Measurements from ENCODE around the gene KCNK6.
"Not testable (repeated sequence)": the region's sequence is repeated elsewhere in the genome, so short reads cannot be mapped to it uniquely, and the experiment has no call there.

The KCNK6 gene

GRCh38 chr19:38362946-38363688 lies 43.5 kb downstream of the KCNK6 start:
- not testable (repeated sequence) for DNase-seq

DNA sequence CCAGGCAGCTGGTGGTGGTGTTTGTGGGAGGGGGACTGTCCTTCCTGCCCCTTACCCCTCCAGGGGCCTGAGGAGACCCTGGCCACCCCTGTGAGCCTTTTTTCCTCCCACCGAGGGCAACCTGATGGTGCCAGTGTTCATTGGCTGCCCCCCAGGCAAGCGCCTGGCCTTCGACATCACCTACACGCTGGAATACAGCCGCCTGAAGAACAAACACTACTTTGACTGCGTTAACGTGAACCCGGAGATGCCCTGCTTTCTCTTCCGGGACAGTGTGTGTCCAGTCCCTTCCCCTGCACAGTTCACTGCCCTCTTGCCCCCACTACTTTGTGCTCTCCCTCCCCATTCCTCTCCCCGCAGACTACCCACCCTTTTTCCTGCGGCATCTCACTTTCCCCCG lies 47.4 kb downstream of the KCNK6 start:
- DNase-seq: no peak

DNA sequence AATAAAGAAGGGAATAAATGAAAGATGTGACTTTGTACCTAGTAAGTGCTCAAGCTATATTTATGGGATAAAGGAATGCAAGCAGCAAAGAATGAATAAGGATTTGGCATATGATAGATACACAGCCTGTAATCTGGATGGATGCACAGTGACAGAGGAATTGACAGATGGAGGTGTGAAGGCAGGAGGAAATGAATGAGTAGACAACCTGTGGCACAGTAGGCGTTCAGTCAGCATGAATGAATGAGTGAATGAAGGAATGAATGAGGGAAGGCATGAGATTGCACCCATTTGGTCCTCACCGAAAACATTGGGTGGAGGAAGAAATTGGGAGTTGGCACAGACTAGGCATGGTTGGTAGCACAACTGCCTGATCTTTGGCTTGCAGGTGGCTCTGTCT lies 49.9 kb downstream of the KCNK6 start:
- no peak for DNase-seq

GRCh38 chr19:38370299-38370698 lies 50.7 kb downstream of the KCNK6 start:
- peak; percentile 70 for DNase-seq

DNA sequence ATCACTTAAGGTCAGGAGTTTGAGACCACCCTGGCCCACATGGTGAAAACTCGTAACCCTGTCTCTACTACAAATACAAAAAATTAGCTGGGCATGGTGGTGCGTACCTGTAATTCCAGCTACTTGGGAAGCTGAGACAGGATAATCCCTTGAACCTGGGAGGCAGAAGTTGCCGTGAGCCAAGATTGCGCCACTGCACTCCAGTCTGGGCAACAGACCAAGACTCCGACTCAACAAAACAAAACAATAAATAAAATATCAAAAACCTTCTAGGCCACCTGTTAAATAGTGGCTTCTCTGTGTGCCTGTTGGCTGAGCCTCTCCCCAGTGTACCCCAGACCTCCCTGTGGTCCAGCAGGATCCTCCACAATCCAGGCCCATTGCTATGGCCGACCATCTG lies 51.4 kb downstream of the KCNK6 start:
- DNase-seq: no peak

DNA sequence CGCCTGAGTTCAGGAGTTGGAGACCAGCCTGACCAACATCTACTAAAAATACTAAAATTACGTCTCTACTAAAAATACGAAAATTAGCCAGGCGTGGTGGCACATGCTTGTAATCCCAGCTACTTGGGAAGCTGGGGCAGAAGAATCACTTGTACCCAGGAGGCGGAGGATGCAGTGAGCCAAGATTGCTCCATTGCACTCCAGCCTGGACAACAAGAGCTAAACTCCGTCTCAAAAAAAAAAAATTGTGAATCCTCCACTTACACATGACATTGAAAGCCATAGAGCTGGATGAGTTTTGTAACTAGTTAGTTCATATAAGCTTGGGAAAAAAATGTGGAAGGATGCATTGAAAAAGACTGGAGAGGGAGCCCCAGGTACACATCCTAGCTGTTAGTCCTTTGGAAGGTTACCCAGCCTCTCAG lies 54.3 kb downstream of the KCNK6 start:
- DNase-seq: no peak

DNA sequence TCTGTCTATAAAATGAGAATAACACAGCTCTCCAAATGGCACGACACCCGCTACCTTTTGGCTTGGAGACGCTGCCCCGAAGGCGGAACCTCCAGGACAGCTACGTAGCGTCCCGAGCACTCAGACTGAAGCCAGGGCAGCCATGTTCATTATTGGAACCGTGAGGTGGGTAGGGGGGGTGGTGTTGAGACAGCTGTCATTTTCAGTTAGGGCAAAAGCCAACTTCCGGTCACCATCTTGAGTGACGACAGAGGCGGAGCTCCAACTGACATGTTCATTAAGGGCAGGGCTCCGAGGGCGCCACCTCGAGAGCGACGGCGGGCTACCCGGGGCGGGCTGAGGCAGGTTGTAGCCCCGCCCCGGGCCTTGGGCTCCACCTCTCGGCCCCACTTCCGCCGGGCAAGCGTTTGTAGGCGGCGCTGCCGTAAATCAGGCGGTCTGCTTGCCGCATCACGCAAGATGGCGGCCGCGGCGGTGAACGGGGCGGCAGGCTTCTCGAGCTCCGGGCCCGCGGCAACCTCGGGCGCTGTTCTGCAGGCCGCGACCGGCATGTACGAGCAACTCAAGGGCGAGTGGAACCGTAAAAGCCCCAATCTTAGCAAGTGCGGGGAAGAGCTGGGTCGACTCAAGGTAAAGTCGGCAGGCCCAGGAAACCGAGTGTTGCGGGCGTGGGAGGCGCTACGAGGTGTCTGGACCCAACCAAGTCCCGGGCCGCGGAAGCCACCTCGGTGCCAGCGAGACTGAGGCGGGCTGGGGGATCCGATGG lies 54.9 kb downstream of the KCNK6 start, which contains the start of gene PSMD8:
Gene PSMD8, plus strand, starts transcription at position 240 of the 766 bp plus-strand sequence. Its CDS starts 31 bp downstream, at position 271.
- DNase-seq: peak; percentile 99

GRCh38 chr19:38375098-38375493 lies 55.5 kb downstream of the KCNK6 start:
- DNase-seq: no peak

- no peak for DNase-seq
Observed at GRCh38 chr19:38375748-38376147, 56.1 kb downstream of the KCNK6 start.

GRCh38 chr19:38376576-38376975 lies 56.9 kb downstream of the KCNK6 start:
- DNase-seq: no peak

DNA sequence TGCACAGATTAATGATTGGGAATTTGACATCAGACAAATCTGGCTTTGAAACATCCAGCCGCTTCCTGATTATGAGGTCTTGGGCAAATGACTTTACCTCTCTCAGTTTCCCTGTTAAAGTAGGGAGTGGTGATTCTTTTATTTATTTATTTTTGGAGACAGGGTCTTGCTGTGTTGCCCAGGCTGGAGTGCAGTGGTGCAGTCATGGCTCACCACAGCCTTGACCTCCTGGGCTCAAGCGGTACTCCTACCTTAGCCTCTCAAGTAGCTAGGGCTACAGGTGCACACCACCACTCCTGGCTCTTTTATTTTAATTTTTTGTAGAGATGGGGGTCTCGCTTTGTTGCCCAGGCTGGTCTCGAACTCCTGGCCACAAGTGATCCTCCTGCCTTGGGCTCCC lies 57.4 kb downstream of the KCNK6 start:
- no peak for DNase-seq

DNA sequence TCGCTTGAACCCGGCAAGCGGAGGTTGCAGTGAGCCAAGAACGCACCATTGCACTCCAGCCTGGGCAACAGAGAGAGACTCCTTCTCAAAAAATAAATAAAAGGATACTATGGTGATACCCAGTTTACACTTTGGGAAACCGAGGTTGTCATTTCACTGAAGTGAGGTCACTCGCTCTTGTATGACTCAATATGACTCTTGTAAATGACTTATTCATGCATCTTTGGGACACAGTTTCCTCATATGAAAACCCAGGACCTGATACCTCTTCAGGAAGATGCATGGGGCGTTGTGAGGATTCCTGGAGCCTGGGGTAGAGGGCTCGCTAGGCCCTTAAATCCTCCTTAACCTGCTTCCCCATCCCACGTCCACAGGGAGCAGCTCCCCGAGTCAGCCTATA lies 59.2 kb downstream of the KCNK6 start:
- no peak for DNase-seq

DNA sequence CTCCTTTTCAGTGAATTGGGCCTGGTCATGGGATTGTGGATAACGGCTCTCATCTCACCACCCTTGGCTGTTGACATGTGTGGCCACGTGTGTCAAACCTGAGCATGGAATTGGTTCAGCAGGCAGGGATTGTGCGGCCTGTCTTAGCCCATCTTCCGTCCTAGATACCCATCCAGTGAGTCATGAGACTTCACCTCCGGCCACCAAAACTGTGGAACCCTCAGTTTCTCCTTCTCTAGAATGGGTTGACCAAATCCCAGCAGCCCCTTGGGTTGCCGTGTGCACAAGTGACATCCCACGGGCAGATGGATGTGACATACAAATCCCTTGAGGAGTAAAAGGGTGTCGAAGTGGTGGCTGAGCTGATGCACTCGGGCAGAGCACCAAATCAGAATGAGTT lies 61.5 kb downstream of the KCNK6 start:
- DNase-seq: no peak
